ENCODE data around the gene EVL. TPM values are rescaled to one million over a fixed set of nuclear protein-coding genes. Genes with fewer than 3 reads are reported as not detected.
"Not testable (repeated sequence)": the region's sequence is repeated elsewhere in the genome, so short reads cannot be mapped to it uniquely, and the experiment has no call there.

The EVL gene
- 10 to 100 TPM; 35.3 to 37.8 (median 36.5) TPM for polyA plus RNA-seq

DNA sequence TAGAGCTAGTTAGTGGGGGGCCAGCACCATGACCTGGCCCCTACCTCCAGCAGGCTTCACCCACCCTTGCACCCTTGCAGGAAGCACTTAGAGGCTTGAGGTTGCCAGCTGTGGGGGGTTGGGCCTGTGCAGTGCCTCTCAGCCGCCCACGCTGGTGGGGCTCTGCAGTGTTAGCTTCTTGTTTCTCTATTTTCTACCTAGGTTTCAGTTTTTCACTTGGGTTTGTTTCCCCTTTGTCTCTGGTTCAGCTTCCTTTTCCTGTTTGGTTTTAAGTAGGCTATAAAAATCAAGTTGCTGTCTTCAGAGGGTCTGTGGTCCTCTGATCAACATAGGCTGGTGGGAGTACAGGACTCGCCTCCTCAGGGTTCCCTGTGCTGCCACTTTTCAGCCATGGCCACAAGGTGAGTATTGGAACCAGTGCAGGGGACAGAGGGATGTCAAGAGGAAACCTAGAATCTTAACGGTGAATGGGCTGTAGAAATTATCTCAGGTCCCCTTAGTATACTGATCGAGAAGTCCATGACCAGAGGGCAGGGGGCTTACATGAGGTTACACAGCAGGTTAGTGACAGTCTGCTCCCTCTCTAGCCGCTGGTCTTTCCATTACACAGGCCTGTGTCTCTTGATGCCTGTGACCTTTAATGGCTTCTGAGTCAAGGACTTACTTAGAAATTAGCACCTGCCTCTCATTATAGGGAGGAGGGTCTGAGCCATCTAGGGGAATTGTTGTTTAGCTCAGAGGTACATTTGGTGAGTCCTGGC lies at the start of gene EVL:
TSS of gene EVL (plus strand) at position 312 of the 761 bp plus-strand sequence. CDS start at position 391, 79 bp downstream.
- WGBS, 3 donors: 56 to 93% (median 63%) methylated on average over 6 of the region's 6 CpGs
- H3K27ac ChIP-seq (ENCODE audit: low read depth, low read length): no peak within 1 kb of the TSS

- WGBS, 3 donors: 84 to 93% (median 93%) methylated on average over 5 of the region's 5 CpGs
Measured at GRCh38 chr14:100017553-100017952, 47.7 kb upstream of the EVL start.

GRCh38 chr14:100018054-100018453 lies 47.2 kb upstream of the EVL start:
- WGBS, 3 donors: 92 to 97% (median 95%) methylated on average over 7 of the region's 7 CpGs
- no peak overlapping the region for H3K27ac ChIP-seq (ENCODE audit: low read depth, low read length)

More at GRCh38 chr14:100017553-100017952, 47.7 kb upstream of the EVL start:
- no peak overlapping the region for H3K27ac ChIP-seq (ENCODE audit: low read depth, low read length)

DNA sequence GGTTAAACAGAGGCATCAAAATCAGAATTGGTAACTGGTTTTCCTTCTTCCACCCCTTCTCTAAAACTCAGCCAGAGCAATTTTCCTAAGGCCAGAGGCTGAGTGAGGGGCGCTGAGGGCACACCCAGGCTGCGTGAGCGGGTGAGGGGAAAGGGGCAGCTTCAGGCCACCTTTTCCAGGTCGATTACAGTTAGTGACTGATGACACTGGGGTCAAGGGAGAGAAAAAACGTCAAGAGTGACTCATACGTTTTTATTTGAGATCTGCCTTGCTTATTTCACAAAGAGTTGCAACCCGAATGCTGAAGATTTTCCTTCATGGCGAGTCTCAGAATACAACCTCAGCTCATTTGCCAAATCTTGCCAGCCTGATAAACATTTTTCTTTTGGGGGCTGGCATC lies 46.7 kb upstream of the EVL start:
- 70 to 81% (median 76%) methylated on average over 8 of the region's 8 CpGs for WGBS, 3 donors
- H3K27ac ChIP-seq (ENCODE audit: low read depth, low read length): no peak overlapping the region

GRCh38 chr14:100019156-100019744 lies 46.0 kb upstream of the EVL start:
- 71 to 78% (median 78%) methylated on average over 8 of the region's 8 CpGs for WGBS, 3 donors
- H3K27ac ChIP-seq (ENCODE audit: low read depth, low read length): no peak overlapping the region

DNA sequence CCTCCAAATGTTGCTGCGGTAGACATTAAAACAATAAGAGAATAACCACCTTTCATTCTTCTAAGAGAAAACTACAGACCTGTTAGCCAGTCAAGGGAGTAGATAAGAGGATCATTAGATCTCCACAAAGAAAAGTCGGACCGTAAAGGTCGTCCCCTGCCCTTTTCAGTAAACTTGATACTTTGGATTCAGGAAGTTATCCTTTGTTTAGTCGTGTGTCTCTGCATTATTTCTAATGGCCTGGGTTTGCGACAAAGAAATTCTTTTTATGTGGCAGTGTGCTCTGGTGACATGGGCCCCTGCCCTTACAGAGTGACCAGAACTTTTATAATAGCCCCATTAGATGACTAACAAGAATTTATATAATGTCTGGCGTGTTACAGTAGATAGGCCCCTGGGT lies 44.6 kb upstream of the EVL start:
- H3K27ac ChIP-seq (ENCODE audit: low read depth, low read length): no peak overlapping the region
- 70 to 84% (median 77%) methylated on average over 7 of the region's 7 CpGs for WGBS, 3 donors

DNA sequence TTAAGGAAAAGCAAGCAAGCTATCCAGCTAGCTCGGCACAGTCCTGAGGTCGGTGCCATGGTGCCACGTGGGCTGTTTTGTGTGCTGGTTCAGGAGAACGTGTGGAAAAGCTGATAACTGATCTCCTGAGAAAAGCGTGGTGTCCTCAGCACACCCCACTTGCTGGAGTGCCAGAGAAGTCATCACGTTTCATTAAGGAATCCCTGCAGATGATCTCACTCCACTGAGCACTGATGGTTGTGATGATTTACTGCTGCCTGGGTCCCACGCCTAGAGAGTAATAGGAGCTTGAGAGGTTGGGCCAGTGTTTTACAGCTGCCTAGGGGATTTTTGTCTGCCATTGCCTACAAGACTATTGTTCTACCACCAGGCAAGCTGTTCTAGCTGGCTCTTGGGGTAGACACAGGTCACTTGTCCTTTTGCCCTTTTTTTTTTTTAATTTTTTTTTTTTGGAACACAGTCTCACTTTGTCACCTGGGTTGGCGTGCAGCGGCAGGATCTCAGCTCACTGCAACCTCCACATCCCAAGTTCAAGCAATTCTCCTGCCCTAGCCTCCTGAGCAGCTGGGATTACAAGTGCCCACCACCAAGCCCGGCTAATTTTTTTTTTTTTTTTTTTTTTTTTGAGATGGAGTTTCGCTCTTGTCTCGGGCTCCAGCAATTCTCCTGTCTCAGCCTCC lies 42.3 kb upstream of the EVL start:
- H3K27ac ChIP-seq (ENCODE audit: low read depth, low read length): no peak overlapping the region
- 72 to 78% (median 76%) methylated on average over 11 to 12 of the region's 12 CpGs for WGBS, 3 donors

DNA sequence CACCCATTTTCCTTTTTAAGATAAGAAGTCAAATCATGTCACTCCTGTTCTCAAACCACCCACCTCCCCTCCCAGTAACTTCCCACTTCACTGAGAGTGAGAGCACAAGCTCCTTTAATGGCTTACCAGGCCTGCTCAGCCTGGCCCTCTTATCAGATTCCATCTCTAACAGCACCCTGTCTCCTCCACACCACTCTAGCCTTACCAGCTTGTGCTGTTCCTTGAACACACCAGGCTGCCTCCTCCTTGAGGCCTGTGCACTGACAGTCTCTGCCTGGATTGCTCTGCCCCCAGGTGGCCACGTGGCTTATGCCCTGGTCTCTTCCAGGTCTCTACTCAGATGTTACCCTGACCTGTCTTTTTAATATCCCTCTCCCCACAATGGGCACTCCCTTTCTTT lies 40.1 kb upstream of the EVL start:
- WGBS, 3 donors: 21 to 50% (median 32%) methylated on average over 1 of the region's 1 CpG
- no peak overlapping the region for H3K27ac ChIP-seq (ENCODE audit: low read depth, low read length)

GRCh38 chr14:100027771-100028490 lies 37.3 kb upstream of the EVL start:
- WGBS, 3 donors: 96 to 100% (median 97%) methylated on average over 4 of the region's 4 CpGs
- H3K27ac ChIP-seq (ENCODE audit: low read depth, low read length): no peak overlapping the region

GRCh38 chr14:100028990-100029677 lies 36.1 kb upstream of the EVL start:
- WGBS, 3 donors: 48 to 94% (median 92%) methylated on average over 3 of the region's 3 CpGs
- no peak overlapping the region for H3K27ac ChIP-seq (ENCODE audit: low read depth, low read length)

GRCh38 chr14:100030006-100030405 lies 35.2 kb upstream of the EVL start:
- WGBS, 3 donors: 83 to 90% (median 90%) methylated on average over 13 of the region's 13 CpGs
- H3K27ac ChIP-seq (ENCODE audit: low read depth, low read length): not testable (repeated sequence)

DNA sequence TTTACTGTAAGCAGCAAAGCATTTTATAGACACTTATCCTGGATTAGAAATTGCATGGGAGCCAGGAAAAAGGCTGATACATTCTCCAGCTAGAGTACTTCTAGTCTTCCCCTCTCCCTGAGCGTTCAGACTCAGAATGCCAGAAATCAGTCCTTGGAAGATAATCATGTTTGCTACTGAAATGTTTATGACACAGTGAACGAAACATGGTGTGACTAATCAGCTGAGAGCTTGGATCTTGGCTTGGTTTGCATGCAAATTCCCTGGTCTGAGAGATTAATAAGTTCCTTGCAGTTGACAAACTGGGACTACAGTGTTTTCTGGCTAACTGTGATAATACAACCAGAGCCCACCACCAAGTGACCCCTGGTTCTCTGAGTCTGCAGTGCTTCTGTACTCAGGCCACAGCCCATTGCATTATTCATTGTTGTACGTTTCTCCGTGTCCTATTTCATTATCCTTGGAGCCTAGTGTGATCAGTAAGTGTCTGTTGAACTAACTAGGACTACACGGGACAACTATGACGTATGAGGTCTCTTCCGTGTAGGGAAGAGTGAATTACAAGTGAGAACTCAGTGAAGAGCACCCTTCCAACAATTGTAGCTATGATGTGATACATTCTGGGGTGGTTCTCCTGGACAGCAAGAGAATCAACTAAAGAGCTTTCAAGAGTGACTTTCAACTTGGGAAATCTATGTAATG lies 34.6 kb upstream of the EVL start:
- H3K27ac ChIP-seq (ENCODE audit: low read depth, low read length): no peak overlapping the region
- WGBS, 3 donors: 59 to 70% (median 67%) methylated on average over 7 of the region's 7 CpGs

DNA sequence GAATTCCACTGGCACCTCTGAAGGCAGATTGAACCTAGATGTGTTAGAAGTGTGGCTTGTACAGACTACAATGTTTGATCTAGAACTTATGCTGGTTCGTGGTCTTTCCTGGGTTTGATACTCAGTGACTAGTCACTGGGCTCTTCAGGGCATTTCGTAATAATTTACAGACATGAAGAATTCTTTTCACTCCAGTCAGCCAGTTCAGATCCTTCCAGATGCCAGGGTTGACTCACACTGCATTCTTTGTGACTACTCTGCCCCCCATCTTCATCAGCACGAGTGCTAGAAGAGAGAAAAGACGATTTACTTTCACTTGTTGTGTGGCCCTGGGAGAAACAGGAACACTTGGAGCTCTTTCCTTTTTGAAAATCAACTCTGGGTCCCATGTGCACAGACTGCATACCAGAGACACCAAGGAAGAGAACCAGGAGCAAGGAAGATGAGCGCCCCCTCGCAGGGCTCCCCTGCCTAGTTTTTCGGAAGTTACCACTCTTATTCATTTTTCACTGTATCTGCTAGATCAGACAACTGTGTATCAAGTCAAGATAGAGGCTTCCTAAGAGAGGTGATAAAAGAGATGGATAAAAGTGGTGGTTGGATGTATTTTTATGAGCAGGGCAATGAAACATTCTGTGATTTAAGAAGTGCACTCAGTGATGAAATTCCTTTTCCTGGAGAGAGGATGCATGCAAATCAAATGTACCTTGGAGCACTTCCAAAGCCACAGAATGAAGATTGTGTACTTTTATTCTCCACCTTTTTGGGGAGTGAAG lies 33.5 kb upstream of the EVL start:
- 42 to 78% (median 55%) methylated on average over 7 of the region's 7 CpGs for WGBS, 3 donors
- H3K27ac ChIP-seq (ENCODE audit: low read depth, low read length): no peak overlapping the region

GRCh38 chr14:100032738-100033137 lies 32.5 kb upstream of the EVL start:
- WGBS, 3 donors: 95 to 100% (median 97%) methylated on average over 1 of the region's 1 CpG
- no peak overlapping the region for H3K27ac ChIP-seq (ENCODE audit: low read depth, low read length)

DNA sequence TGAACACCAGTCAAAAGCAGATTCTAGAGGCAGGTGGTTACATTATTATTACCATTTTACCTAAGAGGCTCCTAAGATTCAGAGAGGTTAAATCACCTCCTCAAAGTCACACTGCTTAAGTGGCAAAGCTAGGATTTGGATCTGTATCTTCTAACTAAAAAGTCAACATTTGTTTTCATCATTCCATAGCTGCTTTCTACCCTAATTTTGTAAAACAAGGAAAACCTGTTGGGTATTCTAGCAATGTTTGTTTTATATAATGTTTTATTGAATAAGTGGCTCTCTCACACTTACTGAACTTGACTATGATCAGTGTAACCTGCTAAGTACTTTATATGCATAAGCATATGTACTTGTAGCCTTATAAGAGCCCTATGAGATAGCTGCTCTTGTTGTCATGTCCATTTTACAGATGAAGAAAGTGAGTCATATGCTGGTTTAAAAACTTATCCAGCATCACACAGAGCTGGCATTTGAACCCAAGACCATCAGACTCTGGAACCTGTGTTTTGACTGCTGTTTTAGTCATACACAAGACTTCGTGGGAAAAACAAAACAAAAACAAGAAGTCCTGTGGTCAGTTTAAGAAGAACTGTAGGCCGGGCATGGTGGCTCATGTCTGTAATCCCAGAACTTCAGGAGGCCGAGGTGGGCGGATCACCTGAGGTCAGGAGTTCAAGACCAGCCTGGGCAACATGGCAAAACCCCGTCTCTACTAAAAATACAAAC lies 31.7 kb upstream of the EVL start:
- 86 to 93% (median 88%) methylated on average over 5 of the region's 5 CpGs for WGBS, 3 donors
- H3K27ac ChIP-seq (ENCODE audit: low read depth, low read length): no peak overlapping the region

DNA sequence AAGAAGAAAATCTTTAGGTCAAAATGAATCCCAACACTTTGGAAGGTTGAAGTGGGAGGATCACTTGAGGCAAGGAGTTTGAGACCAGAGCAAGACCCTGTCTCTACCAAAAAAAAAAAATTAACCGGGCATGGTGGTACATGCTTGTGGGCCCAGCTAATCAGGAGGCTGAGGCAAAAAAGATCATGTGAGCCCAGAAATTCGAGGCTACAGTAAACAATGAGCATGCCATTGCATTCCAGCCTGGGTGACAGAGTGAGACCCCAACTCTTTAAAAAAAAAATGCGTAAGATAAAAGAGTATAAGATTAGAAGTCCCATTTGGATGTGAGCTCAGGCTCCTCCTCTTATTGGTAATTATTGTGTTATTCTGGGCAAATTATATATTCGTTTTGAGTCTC lies 30.8 kb upstream of the EVL start:
- 90 to 94% (median 90%) methylated on average over 4 of the region's 4 CpGs for WGBS, 3 donors
- H3K27ac ChIP-seq (ENCODE audit: low read depth, low read length): no peak overlapping the region
